Left kidney (tissue), 2 donors: ENCODE data around the gene ARMC3. TPM values are rescaled to one million over a fixed set of nuclear protein-coding genes. Genes with fewer than 3 reads are reported as not detected.
"Not testable (repeated sequence)": the region's sequence is repeated elsewhere in the genome, so short reads cannot be mapped to it uniquely, and the experiment has no call there.

Source experiments
- DNase-seq: peaks from one replicate; pipeline ENCODE4 v3.0.0-alpha.2; 2013
- polyA plus RNA-seq: library from polyadenylated mRNA; unstranded; fragments of 120-200 nt; gene quantifications from one replicate; pipeline ENCODE4 v1.2.1, GENCODE V29; 2013; ENCODE audit not compliant: insufficient read length

ARMC3 gene
- polyA plus RNA-seq, 1 donor, result 17.8 TPM

DNA sequence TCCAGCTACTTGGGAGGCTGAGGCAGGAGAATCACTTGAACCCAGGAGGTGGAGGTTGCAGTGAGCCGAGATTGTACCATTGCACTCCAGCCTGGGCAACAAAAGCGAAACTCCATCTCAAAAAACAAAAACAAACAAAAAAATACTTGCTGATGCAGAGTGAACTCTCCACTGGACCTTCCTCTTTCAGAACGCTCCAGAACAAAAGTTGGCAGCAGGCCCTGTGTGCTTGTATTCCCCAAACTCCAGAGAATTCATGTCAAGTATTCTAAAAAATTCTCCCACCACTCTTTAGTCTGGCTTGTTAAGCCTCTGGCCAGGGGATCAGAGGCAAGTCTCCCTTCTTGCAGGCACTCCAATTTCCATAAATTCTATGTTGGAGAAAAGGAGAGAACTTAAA lies 144.7 kb downstream of the ARMC3 start:
- not testable (repeated sequence) for DNase-seq

DNA sequence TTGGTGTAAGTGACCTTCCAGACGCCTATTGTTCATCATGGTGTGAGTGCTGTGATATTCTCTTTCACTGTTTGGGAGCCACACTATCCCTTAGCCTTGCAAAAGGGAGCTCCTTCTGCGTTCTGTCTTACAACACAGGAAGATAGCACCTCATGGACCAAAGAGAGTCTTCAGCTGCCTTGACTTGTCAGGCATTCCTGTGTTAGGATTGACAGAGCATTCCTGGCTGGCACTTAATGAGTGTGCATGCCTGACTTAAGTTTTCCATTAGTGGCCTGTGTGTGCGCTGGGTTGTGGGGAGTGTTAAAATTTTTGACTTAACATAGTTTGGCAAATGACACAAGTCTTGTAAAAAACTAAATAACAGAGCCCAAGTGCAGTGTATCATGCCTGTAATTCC lies 145.7 kb downstream of the ARMC3 start:
- no peak for DNase-seq

DNA sequence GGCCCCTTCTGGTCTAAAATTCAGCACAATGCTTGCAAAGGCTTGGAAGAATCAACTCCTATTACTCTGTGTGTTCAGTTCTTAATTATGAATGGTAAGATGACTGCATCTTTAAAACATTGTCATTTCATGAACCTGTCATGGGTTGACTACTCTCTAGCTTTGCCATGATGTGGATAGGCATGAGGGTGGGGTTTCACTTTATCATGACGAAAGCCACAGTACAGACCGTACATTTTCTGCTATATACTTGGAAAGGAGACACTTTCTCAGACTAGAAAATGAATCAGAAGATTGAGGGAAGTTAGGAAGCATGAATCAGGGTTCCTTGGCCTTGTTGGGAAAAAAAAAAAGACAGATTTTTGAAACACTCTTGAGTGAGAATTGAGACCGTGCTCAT lies 147.8 kb downstream of the ARMC3 start:
- DNase-seq, result no peak

DNA sequence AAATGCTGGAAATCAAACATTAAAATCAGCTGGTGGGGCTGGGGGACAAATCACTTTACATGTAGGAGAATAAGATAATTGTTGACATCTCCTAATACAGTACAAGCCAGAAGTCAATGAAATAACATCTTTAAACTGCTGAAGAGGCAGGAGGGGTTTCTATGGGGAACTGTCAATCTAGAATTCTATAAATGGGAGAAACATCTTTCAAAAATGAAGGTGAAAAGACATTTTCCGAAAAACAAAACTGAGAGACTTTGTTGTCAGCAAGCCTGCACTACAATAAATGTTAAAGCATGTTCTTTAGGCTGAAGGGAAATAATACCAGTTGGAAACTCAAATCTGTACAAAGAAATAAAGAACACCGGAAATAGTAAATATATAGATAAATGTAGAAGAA lies 150.3 kb downstream of the ARMC3 start:
- DNase-seq, result no peak

DNA sequence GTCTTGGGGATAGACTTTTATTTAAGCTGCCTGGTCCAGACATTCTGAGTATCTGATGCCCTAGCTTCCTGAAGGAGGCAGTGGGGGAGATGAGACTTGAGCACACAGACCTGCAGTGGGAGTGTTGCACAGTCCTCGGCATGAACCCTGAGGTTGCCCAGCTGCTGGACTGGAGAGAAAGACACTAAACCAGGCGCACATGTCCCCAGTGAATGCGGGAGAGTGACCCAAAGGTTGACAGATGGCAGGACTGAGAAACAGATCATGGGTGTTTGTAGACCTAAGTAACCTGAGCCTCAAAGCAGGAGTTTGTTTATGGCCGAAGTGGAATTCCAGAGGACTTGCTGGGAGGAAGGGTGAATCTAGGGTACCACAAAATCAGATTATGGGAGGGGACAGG lies 151.8 kb downstream of the ARMC3 start:
- DNase-seq, result peak; percentile 72

DNA sequence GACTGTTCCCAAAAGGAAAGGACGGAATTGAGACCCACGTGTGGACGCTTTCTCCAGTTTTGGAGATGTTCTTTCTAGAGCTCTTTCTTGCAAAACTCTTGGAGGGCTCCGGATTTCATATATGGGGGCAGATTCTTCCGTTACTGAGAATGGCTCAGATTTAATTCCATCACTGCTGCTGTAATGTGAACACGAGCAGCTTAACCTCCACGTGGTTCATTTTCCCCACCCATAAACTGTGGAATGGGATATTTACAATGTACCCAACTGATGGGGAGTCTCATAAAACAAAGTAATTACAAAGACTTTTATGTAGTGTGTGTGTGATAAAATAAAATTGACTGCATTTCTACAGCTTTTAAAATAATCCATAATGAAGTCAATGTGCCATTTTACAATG lies 152.4 kb downstream of the ARMC3 start:
- DNase-seq, result no peak

DNA sequence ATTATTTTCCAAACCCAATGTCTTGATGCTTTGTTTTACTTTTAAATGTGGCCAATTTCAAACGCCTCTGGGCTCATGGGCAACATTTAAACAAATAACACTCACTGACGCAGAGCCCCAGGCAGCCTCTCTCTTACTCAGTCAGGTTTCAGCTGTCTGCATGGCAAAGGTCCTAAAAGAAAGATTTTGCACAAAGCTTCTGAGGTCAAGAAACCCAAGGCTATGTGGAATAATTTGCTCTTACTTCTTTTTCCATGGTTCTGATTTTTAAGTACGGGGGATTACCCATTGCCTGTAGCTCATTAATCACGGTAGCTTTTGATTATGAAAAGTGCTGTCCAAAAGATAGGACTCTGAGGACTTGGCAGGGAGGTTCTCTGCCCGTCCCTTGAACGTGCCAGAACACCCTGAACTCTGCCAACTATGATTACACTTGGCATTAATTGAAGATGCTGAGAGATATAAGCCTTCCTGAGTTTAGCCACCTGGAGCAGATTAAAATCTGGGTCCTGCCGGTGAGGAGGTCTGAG lies 153.4 kb downstream of the ARMC3 start:
- no peak for DNase-seq

DNA sequence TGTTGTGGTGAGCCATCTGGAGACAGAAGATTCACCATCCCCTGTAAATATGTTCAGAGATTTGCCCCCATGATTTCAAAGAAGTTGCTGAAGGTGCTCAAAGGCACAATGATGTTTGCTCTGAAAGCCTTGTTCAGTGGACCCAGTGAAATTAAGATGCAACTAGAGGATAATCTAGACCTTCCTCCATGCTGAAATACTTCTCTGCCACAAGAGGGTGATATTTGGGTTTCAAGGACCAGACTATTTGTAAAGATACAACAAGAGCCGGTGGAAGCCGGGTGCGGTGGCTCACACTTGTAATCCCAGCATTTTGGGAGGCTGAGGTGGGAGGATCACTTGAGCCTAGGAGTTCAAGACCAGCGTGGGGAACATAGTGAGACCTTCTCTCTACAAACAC lies 154.0 kb downstream of the ARMC3 start:
- no peak for DNase-seq

Other genes starting within 250 kb of the ARMC3 start
- 34.0 TPM for gene PIP4K2A, start 213.5 kb upstream of the ARMC3 start, polyA plus RNA-seq
- gene MSRB2, start 167.5 kb downstream of the ARMC3 start, polyA plus RNA-seq, result 44.7 TPM